Mesenchymal stem cell (in vitro differentiated cells and primary cell): ENCODE data around the gene ST7.

Source experiments
- DNase-seq: peaks from one replicate; pipeline ENCODE4 v3.0.0-alpha.2; 2013
- H2AFZ ChIP-seq: one replicate; pipeline ENCODE4 v1.6.1; 2013; ENCODE audit warnings: low read depth, mild to moderate bottlenecking, control low read depth, inconsistent platforms, low read length, moderate library complexity
- H2AK5ac ChIP-seq: 2 replicates; pipeline ENCODE4 v1.6.1; 2013; ENCODE audit warnings: low read length, moderate library complexity, mild to moderate bottlenecking, inconsistent platforms; ENCODE audit not compliant: severe bottlenecking
- H2BK120ac ChIP-seq: one replicate; pipeline ENCODE4 v1.6.1; 2013; ENCODE audit warnings: low read depth, mild to moderate bottlenecking, inconsistent platforms, low read length, moderate library complexity
- H2BK12ac ChIP-seq, 2 experiments: one replicate each; pipeline ENCODE4 v1.6.1; 2013; ENCODE audit warnings: inconsistent platforms in 2 of 2, low read length in 2 of 2, mild to moderate bottlenecking in 2 of 2, moderate library complexity in 2 of 2, control low read depth in 1 of 2
- H2BK15ac ChIP-seq: one replicate; pipeline ENCODE4 v1.6.1; 2013; ENCODE audit warnings: mild to moderate bottlenecking, low read depth, inconsistent platforms; ENCODE audit not compliant: poor library complexity, severe bottlenecking
- H2BK5ac ChIP-seq: 2 replicates; pipeline ENCODE4 v1.6.1; 2013; ENCODE audit warnings: low read depth, mild to moderate bottlenecking, low read length, control low read depth, inconsistent platforms; ENCODE audit not compliant: poor library complexity, severe bottlenecking
- H3K14ac ChIP-seq, 2 experiments: one replicate each; pipeline ENCODE4 v1.6.1; 2013; ENCODE audit warnings: inconsistent platforms in 2 of 2, low read length in 2 of 2, control low read depth in 1 of 2, mild to moderate bottlenecking in 1 of 2, moderate library complexity in 1 of 2
- H3K18ac ChIP-seq, 2 experiments: one replicate each; pipeline ENCODE4 v1.6.1; 2013; ENCODE audit warnings: inconsistent platforms in 2 of 2, low read length in 2 of 2, control low read depth in 1 of 2, low read depth in 1 of 2, mild to moderate bottlenecking in 1 of 2
- H3K23ac ChIP-seq, 2 experiments: one replicate each; pipeline ENCODE4 v1.6.1; 2013; ENCODE audit warnings: inconsistent platforms in 2 of 2, low read length in 2 of 2, mild to moderate bottlenecking in 2 of 2, moderate library complexity in 2 of 2, control low read depth in 1 of 2
- H3K27ac ChIP-seq: 2 replicates; pipeline ENCODE4 v1.5.1; 2013; ENCODE audit warnings: mild to moderate bottlenecking, moderate library complexity, low read length, control low read depth, inconsistent platforms; ENCODE audit not compliant: poor library complexity, severe bottlenecking
- H3K27me3 ChIP-seq, 2 experiments: 2 replicates each; pipeline versions ENCODE4 v1.6.1 to v1.7.0; 2013; ENCODE audit warnings: low read length in 2 of 2, mild to moderate bottlenecking in 2 of 2, moderate library complexity in 2 of 2, control low read depth in 1 of 2, inconsistent platforms in 1 of 2; ENCODE audit not compliant: control insufficient read depth in 1 of 2, insufficient read depth in 1 of 2
- H3K36me3 ChIP-seq, 2 experiments: 2 replicates each; pipeline versions ENCODE4 v1.6.1 to v1.7.0; 2013; ENCODE audit warnings: low read length in 2 of 2, control low read depth in 1 of 2, inconsistent platforms in 1 of 2, low read depth in 1 of 2, mild to moderate bottlenecking in 1 of 2; ENCODE audit not compliant: insufficient read depth in 2 of 2, control insufficient read depth in 1 of 2
- H3K4ac ChIP-seq, 2 experiments: one replicate each; pipeline ENCODE4 v1.6.1; 2013; ENCODE audit warnings: inconsistent platforms in 2 of 2, low read length in 2 of 2, mild to moderate bottlenecking in 2 of 2, moderate library complexity in 2 of 2, control low read depth in 1 of 2, low read depth in 1 of 2
- H3K4me1 ChIP-seq: 2 replicates; pipeline ENCODE4 v1.6.1; 2013; ENCODE audit warnings: low read depth, low read length, control low read depth; ENCODE audit not compliant: control insufficient read depth, insufficient read depth
- H3K4me2 ChIP-seq: 2 replicates; pipeline ENCODE4 v1.6.1; 2013; ENCODE audit warnings: low read length, mild to moderate bottlenecking, inconsistent platforms; ENCODE audit not compliant: poor library complexity, severe bottlenecking
- H3K4me3 ChIP-seq, 2 experiments: 2 replicates each; pipeline versions ENCODE4 v1.5.1 to v1.7.0; 2013; ENCODE audit warnings: low read length in 2 of 2, mild to moderate bottlenecking in 2 of 2, control low read depth in 1 of 2, low read depth in 1 of 2; ENCODE audit not compliant: insufficient read depth in 1 of 2
- H3K79me1 ChIP-seq: replicated peaks from 2 replicates; pipeline ENCODE4 v1.6.1; 2013; ENCODE audit warnings: mild to moderate bottlenecking, control low read depth, low read length, inconsistent platforms; ENCODE audit not compliant: poor library complexity, severe bottlenecking
- H3K9ac ChIP-seq: 2 replicates; pipeline ENCODE4 v1.7.0; 2013; ENCODE audit warnings: mild to moderate bottlenecking, low read length, moderate library complexity
- H3K9me3 ChIP-seq: 2 replicates; pipeline ENCODE4 v1.7.0; 2013; ENCODE audit warnings: mild to moderate bottlenecking, low read length; ENCODE audit not compliant: control insufficient read depth
- H4K8ac ChIP-seq: one replicate; pipeline ENCODE4 v1.6.1; 2013; ENCODE audit warnings: inconsistent platforms, mild to moderate bottlenecking, low read length, moderate library complexity
- H4K91ac ChIP-seq: one replicate; pipeline ENCODE4 v1.6.1; 2013; ENCODE audit warnings: mild to moderate bottlenecking, low read length, inconsistent platforms
- WGBS: methylation state at CpG from one replicate; pipeline ENCODE4 v1.1.7; 2013; ENCODE audit warnings: mixed read lengths; 5-methylcytosine and 5-hydroxymethylcytosine counted together

ST7 gene

GRCh38 chr7:117014099-117014656, 60.9 kb downstream of the ST7 start:
- H3K4me2 ChIP-seq = no peak overlapping the region
- H3K36me3 ChIP-seq = no peaks in the 10 kb centered on the region
- H3K27ac ChIP-seq = no peak overlapping the region
- no peak overlapping the region for H2AFZ ChIP-seq
- H2BK5ac ChIP-seq = no peak overlapping the region
- H3K18ac ChIP-seq = no peak overlapping the region
- no peak for DNase-seq
- no peaks in the 10 kb centered on the region for H3K9me3 ChIP-seq
- H4K8ac ChIP-seq = no peak overlapping the region
- no peak overlapping the region for H2AK5ac ChIP-seq
- peak overlapping the region in 1 of 2 experiments; percentile 61 for H3K4me3 ChIP-seq
- H4K91ac ChIP-seq = no peak overlapping the region
- H3K4ac ChIP-seq = no peak overlapping the region
- H2BK15ac ChIP-seq = no peak overlapping the region
- no peaks in the 10 kb centered on the region for H3K27me3 ChIP-seq
- H3K9ac ChIP-seq = peak overlapping the region; percentile 86
- no peak overlapping the region for H2BK120ac ChIP-seq
- WGBS = 94% methylated on average over 1 of the region's 2 CpGs
- H3K79me1 ChIP-seq = peaks cover 17% of the 10 kb centered on the region
- H3K4me1 ChIP-seq = peaks cover 2% of the 10 kb centered on the region
- H3K23ac ChIP-seq = no peak overlapping the region
- H3K14ac ChIP-seq = no peak overlapping the region
- no peak overlapping the region for H2BK12ac ChIP-seq

GRCh38 chr7:117014673-117015133, 61.4 kb downstream of the ST7 start:
- peak overlapping the region in 1 of 2 experiments; percentile 61 for H3K4me3 ChIP-seq
- no peak overlapping the region for H2BK15ac ChIP-seq
- H3K36me3 ChIP-seq = no peaks in the 10 kb centered on the region
- H4K8ac ChIP-seq = no peak overlapping the region
- H3K18ac ChIP-seq = no peak overlapping the region
- no peak overlapping the region for H3K27ac ChIP-seq
- H2BK12ac ChIP-seq = no peak overlapping the region
- peak overlapping the region; percentile 61 for H3K4me2 ChIP-seq
- no peak overlapping the region for H2BK5ac ChIP-seq
- no peaks in the 10 kb centered on the region for H3K9me3 ChIP-seq
- no peak overlapping the region for H4K91ac ChIP-seq
- H3K27me3 ChIP-seq = no peaks in the 10 kb centered on the region
- no peak overlapping the region for H3K4ac ChIP-seq
- no peak overlapping the region for H2AK5ac ChIP-seq
- peak; percentile 78 for DNase-seq
- H3K79me1 ChIP-seq = peaks cover 17% of the 10 kb centered on the region
- no peak overlapping the region for H2BK120ac ChIP-seq
- peak overlapping the region; percentile 86 for H3K9ac ChIP-seq
- no peak overlapping the region for H2AFZ ChIP-seq
- no peak overlapping the region for H3K23ac ChIP-seq
- 0% methylated on average over 3 of the region's 6 CpGs for WGBS
- peaks cover 1% of the 10 kb centered on the region for H3K4me1 ChIP-seq
- H3K14ac ChIP-seq = no peak overlapping the region

DNA sequence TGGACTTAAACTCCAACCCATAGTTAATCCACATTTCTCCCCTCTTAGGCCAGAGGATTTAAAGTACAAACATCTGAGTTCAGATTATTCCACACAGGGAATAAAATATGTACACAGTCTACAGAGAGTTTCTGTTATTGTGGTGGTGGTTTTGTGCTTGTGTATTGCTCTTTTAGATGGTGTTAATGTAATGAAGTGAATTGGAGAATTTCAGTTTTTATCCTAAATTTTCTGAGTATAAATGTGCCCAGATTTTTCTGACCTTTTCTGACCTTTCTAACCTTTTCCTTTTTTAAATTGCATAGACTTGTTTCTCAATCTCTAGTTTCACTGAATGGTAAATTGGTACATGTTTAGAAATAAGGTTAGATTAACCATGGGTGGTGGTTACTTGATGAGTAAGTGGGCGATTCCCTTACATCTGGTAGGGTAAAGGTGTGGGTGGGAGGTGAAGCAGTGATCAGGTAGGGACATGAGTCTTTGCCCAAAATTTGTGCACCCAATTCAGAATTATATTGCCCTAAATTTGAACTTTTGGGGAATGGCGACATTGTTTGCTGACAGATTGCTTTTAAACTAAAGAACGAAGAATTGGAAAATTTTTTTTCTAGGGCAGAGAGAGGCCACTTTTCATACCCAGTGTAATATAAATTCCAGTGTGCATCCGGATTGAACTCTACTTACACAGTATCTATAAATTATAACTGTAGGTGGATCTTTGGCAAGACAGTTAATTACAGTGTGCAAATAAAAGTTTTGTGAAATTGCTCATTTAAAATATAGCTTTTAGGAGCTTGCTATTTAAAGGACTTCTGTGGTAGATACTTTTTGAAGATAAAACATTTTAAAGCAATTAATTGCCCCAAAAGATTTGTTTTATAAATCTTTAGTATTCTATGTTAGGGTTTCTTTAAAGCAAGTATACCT, 62.2 kb downstream of the ST7 start:
- Histone ChIP-seq H3K14ac (no peak overlapping the region), H4K8ac (no peak overlapping the region), H4K91ac (no peak overlapping the region), H3K23ac (no peak overlapping the region), H3K9me3 (no peaks in the 10 kb centered on the region), H3K4me1 (peaks cover 3% of the 10 kb centered on the region), H2BK5ac (no peak overlapping the region), H3K4ac (no peak overlapping the region), H2BK15ac (no peak overlapping the region), H3K4me2 (no peak overlapping the region), H2BK120ac (no peak overlapping the region), H3K18ac (no peak overlapping the region), H2AFZ (no peak overlapping the region), H3K79me1 (peaks cover 17% of the 10 kb centered on the region), H3K36me3 (no peaks in the 10 kb centered on the region), H3K4me3 (peak overlapping the region in 1 of 2 experiments; percentile 61), H3K9ac (peak overlapping the region; percentile 86), H3K27me3 (no peaks in the 10 kb centered on the region), H2BK12ac (no peak overlapping the region), H2AK5ac (no peak overlapping the region), H3K27ac (no peak overlapping the region)
- DNase-seq = no peak
- WGBS = 95% methylated on average over 3 of the region's 4 CpGs

- no peak overlapping the region for H4K8ac ChIP-seq
- no peak overlapping the region for H3K4ac ChIP-seq
- H3K27me3 ChIP-seq = no peaks in the 10 kb centered on the region
- H3K36me3 ChIP-seq = no peaks in the 10 kb centered on the region
- H4K91ac ChIP-seq = no peak overlapping the region
- H3K27ac ChIP-seq = no peak overlapping the region
- H3K4me3 ChIP-seq = no peak overlapping the region
- no peak overlapping the region for H3K4me2 ChIP-seq
- H3K18ac ChIP-seq = no peak overlapping the region
- no peak overlapping the region for H2BK120ac ChIP-seq
- no peaks in the 10 kb centered on the region for H3K9me3 ChIP-seq
- 76% methylated on average over 1 of the region's 4 CpGs for WGBS
- H3K14ac ChIP-seq = no peak overlapping the region
- no peak overlapping the region for H2BK5ac ChIP-seq
- no peak overlapping the region for H2BK15ac ChIP-seq
- DNase-seq = no peak
- peaks cover 3% of the 10 kb centered on the region for H3K4me1 ChIP-seq
- no peak overlapping the region for H2AFZ ChIP-seq
- no peak overlapping the region for H2AK5ac ChIP-seq
- no peak overlapping the region for H2BK12ac ChIP-seq
- H3K9ac ChIP-seq = no peak overlapping the region
- H3K23ac ChIP-seq = no peak overlapping the region
- peaks cover 10% of the 10 kb centered on the region for H3K79me1 ChIP-seq
These were observed 63.7 kb downstream of the ST7 start for GRCh38 chr7:117017017-117017451.
